Measurements from ENCODE around the gene TNS1.

DNA sequence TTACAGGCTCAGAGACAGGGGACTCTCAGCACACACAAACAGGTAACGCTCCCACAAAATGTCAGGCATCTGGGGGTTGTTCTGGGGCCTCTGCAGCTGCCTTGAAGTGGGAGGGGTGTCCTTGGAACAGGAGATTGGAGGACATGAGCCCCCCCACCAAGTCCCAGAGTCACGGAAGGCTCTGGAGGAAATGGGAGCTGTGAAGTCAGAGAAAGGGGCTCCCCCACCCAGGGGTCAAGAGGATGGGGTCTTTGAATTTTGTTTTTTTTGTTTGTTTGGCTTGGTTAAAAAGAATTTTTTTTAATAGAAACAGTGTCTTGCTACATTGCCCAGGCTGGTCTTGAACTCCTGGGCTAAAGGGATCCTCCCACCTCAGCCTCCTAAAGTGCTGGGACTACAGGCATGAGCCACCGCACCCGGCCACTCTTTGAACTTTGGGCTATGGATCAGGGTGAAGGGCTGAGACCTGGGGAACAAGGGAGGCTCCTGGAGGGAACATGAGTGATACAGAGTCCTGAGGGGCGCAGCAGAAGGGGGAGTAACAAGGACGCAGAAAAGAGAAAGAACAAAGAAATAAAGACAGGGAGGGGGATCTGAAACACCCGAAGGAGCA, 46.8 kb downstream of the TNS1 start:
- TF ChIP-seq, protein P1, sequence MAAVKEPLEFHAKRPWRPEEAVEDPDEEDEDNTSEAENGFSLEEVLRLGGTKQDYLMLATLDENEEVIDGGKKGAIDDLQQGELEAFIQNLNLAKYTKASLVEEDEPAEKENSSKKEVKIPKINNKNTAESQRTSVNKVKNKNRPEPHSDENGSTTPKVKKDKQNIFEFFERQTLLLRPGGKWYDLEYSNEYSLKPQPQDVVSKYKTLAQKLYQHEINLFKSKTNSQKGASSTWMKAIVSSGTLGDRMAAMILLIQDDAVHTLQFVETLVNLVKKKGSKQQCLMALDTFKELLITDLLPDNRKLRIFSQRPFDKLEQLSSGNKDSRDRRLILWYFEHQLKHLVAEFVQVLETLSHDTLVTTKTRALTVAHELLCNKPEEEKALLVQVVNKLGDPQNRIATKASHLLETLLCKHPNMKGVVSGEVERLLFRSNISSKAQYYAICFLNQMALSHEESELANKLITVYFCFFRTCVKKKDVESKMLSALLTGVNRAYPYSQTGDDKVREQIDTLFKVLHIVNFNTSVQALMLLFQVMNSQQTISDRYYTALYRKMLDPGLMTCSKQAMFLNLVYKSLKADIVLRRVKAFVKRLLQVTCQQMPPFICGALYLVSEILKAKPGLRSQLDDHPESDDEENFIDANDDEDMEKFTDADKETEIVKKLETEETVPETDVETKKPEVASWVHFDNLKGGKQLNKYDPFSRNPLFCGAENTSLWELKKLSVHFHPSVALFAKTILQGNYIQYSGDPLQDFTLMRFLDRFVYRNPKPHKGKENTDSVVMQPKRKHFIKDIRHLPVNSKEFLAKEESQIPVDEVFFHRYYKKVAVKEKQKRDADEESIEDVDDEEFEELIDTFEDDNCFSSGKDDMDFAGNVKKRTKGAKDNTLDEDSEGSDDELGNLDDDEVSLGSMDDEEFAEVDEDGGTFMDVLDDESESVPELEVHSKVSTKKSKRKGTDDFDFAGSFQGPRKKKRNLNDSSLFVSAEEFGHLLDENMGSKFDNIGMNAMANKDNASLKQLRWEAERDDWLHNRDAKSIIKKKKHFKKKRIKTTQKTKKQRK (IDR thresholded peaks at IDR 0.05; ENCODE audit: low read depth, low read length) = no peak
- TF ChIP-seq, protein P2, sequence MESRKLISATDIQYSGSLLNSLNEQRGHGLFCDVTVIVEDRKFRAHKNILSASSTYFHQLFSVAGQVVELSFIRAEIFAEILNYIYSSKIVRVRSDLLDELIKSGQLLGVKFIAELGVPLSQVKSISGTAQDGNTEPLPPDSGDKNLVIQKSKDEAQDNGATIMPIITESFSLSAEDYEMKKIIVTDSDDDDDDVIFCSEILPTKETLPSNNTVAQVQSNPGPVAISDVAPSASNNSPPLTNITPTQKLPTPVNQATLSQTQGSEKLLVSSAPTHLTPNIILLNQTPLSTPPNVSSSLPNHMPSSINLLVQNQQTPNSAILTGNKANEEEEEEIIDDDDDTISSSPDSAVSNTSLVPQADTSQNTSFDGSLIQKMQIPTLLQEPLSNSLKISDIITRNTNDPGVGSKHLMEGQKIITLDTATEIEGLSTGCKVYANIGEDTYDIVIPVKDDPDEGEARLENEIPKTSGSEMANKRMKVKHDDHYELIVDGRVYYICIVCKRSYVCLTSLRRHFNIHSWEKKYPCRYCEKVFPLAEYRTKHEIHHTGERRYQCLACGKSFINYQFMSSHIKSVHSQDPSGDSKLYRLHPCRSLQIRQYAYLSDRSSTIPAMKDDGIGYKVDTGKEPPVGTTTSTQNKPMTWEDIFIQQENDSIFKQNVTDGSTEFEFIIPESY (IDR thresholded peaks at IDR 0.05) = no peak
- TF ChIP-seq GABPA (IDR thresholded peaks at IDR 0.05; ENCODE audit: low read depth) (no peak), POLR2A (IDR thresholded peaks at IDR 0.05; ENCODE audit: low read depth, low read length) (no peak)
